Pericardium fibroblast (primary cell): ENCODE results near the gene SEMA6A. TPM values are rescaled to one million over a fixed set of nuclear protein-coding genes. Genes with fewer than 3 reads are reported as not detected.

Source experiments
- total RNA-seq: library from RNA; depleted of rRNA; stranded (reverse); fragments of >200 nt; gene quantifications from 2 replicates; pipeline ENCODE4 v1.2.3, GENCODE V29; 2015

SEMA6A gene, protein sequence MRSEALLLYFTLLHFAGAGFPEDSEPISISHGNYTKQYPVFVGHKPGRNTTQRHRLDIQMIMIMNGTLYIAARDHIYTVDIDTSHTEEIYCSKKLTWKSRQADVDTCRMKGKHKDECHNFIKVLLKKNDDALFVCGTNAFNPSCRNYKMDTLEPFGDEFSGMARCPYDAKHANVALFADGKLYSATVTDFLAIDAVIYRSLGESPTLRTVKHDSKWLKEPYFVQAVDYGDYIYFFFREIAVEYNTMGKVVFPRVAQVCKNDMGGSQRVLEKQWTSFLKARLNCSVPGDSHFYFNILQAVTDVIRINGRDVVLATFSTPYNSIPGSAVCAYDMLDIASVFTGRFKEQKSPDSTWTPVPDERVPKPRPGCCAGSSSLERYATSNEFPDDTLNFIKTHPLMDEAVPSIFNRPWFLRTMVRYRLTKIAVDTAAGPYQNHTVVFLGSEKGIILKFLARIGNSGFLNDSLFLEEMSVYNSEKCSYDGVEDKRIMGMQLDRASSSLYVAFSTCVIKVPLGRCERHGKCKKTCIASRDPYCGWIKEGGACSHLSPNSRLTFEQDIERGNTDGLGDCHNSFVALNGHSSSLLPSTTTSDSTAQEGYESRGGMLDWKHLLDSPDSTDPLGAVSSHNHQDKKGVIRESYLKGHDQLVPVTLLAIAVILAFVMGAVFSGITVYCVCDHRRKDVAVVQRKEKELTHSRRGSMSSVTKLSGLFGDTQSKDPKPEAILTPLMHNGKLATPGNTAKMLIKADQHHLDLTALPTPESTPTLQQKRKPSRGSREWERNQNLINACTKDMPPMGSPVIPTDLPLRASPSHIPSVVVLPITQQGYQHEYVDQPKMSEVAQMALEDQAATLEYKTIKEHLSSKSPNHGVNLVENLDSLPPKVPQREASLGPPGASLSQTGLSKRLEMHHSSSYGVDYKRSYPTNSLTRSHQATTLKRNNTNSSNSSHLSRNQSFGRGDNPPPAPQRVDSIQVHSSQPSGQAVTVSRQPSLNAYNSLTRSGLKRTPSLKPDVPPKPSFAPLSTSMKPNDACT
- total RNA-seq = 1.4 and 2.9 TPM in 2 replicates

GRCh38 chr5:116574367-116575325 is at the start of gene SEMA6A:
Gene SEMA6A (minus strand): TSS chr5:116574823. CDS start chr5:116504944, 69,879 bp downstream.

